HL-60 (cell line): ENCODE data around the gene SMC1A.
A peak's percentile ranks its signal among the peaks of the same experiment; 100 is the strongest.

Experiments
- DNase-seq, 2 experiments: peaks; one replicate each; pipeline ENCODE4 v3.0.0-alpha.2; 2010 to 2020; ENCODE audit warnings: low read depth in 1 of 2, low spot score in 1 of 2
- H3K27ac ChIP-seq: fragments of 250-450 bp; sonication (Bioruptor Pico); replicated peaks from 2 replicates; pipeline ENCODE4 v1.5.1; 2020; ENCODE audit warnings: mild to moderate bottlenecking, moderate library complexity
- H3K27me3 ChIP-seq: fragments of 250-450 bp; sonication (Bioruptor Pico); 2 replicates; pipeline ENCODE4 v1.5.1; 2021; ENCODE audit warnings: mild to moderate bottlenecking, moderate library complexity; ENCODE audit not compliant: insufficient read depth, poor library complexity, severe bottlenecking
- H3K4me3 ChIP-seq: replicated peaks from 2 replicates; pipeline ENCODE4 v1.5.1; 2011; ENCODE audit warnings: mild to moderate bottlenecking, control low read depth, low read length; ENCODE audit not compliant: insufficient read depth
- CTCF ChIP-seq: IDR thresholded peaks from one replicate; pipeline ENCODE4 v1.5.1; 2011; ENCODE audit warnings: low read length, control low read depth, inconsistent platforms; ENCODE audit not compliant: insufficient read depth
- GABPA ChIP-seq: IDR thresholded peaks from 2 replicates; pipeline ENCODE4 v1.6.1; 2012; ENCODE audit warnings: low read depth
- POLR2AphosphoS5 ChIP-seq: IDR thresholded peaks from 2 replicates; pipeline ENCODE4 v1.6.1; 2012; ENCODE audit warnings: low read depth
- REST ChIP-seq: IDR thresholded peaks from 2 replicates; pipeline ENCODE4 v1.6.1; 2012; ENCODE audit warnings: low read depth; ENCODE audit not compliant: insufficient replicate concordance
- SPI1 ChIP-seq: IDR thresholded peaks from 2 replicates; pipeline ENCODE4 v1.6.1; 2012; ENCODE audit warnings: low read depth, mild to moderate bottlenecking, borderline replicate concordance

Gene SMC1A

GRCh38 chrX:53412446-53412845, 10.0 kb downstream of the SMC1A start:
- H3K27me3 ChIP-seq: no peaks in the 10 kb centered on the region
- DNase-seq: peak in 1 of 2 experiments; percentile 81
- TF ChIP-seq POLR2AphosphoS5 (no peak), GABPA (no peak), SPI1 (no peak), CTCF (no peak), REST (no peak)
- no peak overlapping the region for H3K4me3 ChIP-seq
- no peak overlapping the region for H3K27ac ChIP-seq

GRCh38 chrX:53403535-53403934, 18.9 kb downstream of the SMC1A start:
- Histone ChIP-seq H3K27ac (no peak overlapping the region), H3K4me3 (no peak overlapping the region), H3K27me3 (no peaks in the 10 kb centered on the region)
- TF ChIP-seq REST (no peak), SPI1 (no peak), GABPA (no peak), POLR2AphosphoS5 (no peak), CTCF (no peak)
- no peak for DNase-seq

GRCh38 chrX:53398216-53398615, 24.2 kb downstream of the SMC1A start:
- Histone ChIP-seq H3K27me3 (no peaks in the 10 kb centered on the region), H3K27ac (no peak overlapping the region), H3K4me3 (no peak overlapping the region)
- no peak for DNase-seq
- TF ChIP-seq CTCF (no peak), SPI1 (no peak), REST (no peak), POLR2AphosphoS5 (no peak), GABPA (no peak)
